Tibial nerve (tissue), 4 donors: Measurements from ENCODE around the gene RPL19. TPM values are rescaled to one million over a fixed set of nuclear protein-coding genes. Genes with fewer than 3 reads are reported as not detected.

Source experiments
- DNase-seq, 2 donors: peaks; one replicate each; pipeline ENCODE4 v3.0.0-alpha.2; 2019; ENCODE audit warnings: low spot score in 2 of 2
- H3K27ac ChIP-seq, 4 donors: fragments of 200-600 bp; sonication (generic) in 3 of 4; one replicate each; pipeline ENCODE4 v1.5.1; 2017 to 2019; ENCODE audit warnings: mild to moderate bottlenecking in 1 of 4
- H3K27me3 ChIP-seq, 2 donors: fragments of 200-600 bp; sonication (generic) in 1 of 2; one replicate each; pipeline versions ENCODE4 v1.5.1 to v1.6.0; 2017 to 2019
- H3K36me3 ChIP-seq, 3 donors: fragments of 200-600 bp; sonication (generic); one replicate each; pipeline ENCODE4 v1.5.1; 2018 to 2019
- H3K4me1 ChIP-seq, 4 donors: fragments of 200-600 bp; sonication (generic) in 3 of 4; one replicate each; pipeline ENCODE4 v1.5.1; 2017 to 2019
- H3K4me3 ChIP-seq, 4 donors: fragments of 200-600 bp; sonication (generic) in 3 of 4; one replicate each; pipeline ENCODE4 v1.5.1; 2017 to 2019; ENCODE audit warnings: mild to moderate bottlenecking in 1 of 4, moderate library complexity in 1 of 4
- H3K9me3 ChIP-seq, 4 donors: fragments of 200-600 bp; sonication (generic) in 3 of 4; one replicate each; pipeline ENCODE4 v1.5.1; 2017 to 2019
- CTCF ChIP-seq, 5 experiments: fragments of 200-600 bp in 3 of 5; fragments of 450-650 bp in 2 of 5; sonication (generic) in 3 of 5; IDR thresholded peaks; one replicate each; pipeline ENCODE4 v1.5.1; 2016 to 2019; ENCODE audit warnings: antibody characterized with exemption in 5 of 5, mild to moderate bottlenecking in 3 of 5, moderate library complexity in 2 of 5
- EP300 ChIP-seq, 2 donors: sonication (generic); formaldehyde crosslinking; IDR thresholded peaks; one replicate each; pipeline ENCODE4 v1.6.1; 2017; ENCODE audit warnings: antibody characterized with exemption in 2 of 2, mild to moderate bottlenecking in 1 of 2
- POLR2A ChIP-seq, 2 donors: fragments of 450-650 bp; IDR thresholded peaks; one replicate each; pipeline ENCODE4 v1.6.1; 2017; ENCODE audit warnings: antibody characterized with exemption in 2 of 2, mild to moderate bottlenecking in 2 of 2, moderate library complexity in 2 of 2
- WGBS, 2 donors: methylation state at CpG; one replicate each; pipeline ENCODE4 v1.1.5; 2018; 5-methylcytosine and 5-hydroxymethylcytosine counted together
- total RNA-seq, 4 donors: library from RNA; depleted of rRNA; stranded (reverse); fragments of >200 nt; gene quantifications; one replicate each; pipeline ENCODE4 v1.1.0, GENCODE V29; 2016

Gene RPL19
- total RNA-seq, 4 donors from 2014 or later = 2,381 to 3,486 (median 2,809) TPM

GRCh38 chr17:39218906-39219305 is 18.8 kb downstream of the RPL19 start:
- peaks cover 0 to 6% (median 0%) of the 10 kb centered on the region in 4 donors for H3K4me1 ChIP-seq
- DNase-seq = no peak
- no peaks in the 10 kb centered on the region for H3K9me3 ChIP-seq
- TF ChIP-seq CTCF (IDR thresholded peaks at IDR 0.05) = no peak
- TF ChIP-seq EP300 (IDR thresholded peaks at IDR 0.05) = no peak
- TF ChIP-seq POLR2A (IDR thresholded peaks at IDR 0.05) = no peak
- 70 to 77% methylated on average over 8 of the region's 8 CpGs for WGBS, 2 donors
- H3K4me3 ChIP-seq = no peak overlapping the region
- no peaks in the 10 kb centered on the region for H3K36me3 ChIP-seq
- H3K27ac ChIP-seq = no peak overlapping the region
- H3K27me3 ChIP-seq = peaks cover 0 to 45% of the 10 kb centered on the region in 2 donors

- Histone ChIP-seq H3K4me3 (no peak overlapping the region), H3K27me3 (peaks cover 0 to 45% of the 10 kb centered on the region in 2 donors), H3K36me3 (no peaks in the 10 kb centered on the region), H3K27ac (no peak overlapping the region), H3K4me1 (peaks cover 0 to 10% (median 1%) of the 10 kb centered on the region in 4 donors), H3K9me3 (no peaks in the 10 kb centered on the region)
- no peak for TF ChIP-seq CTCF (IDR thresholded peaks at IDR 0.05)
- TF ChIP-seq EP300 (IDR thresholded peaks at IDR 0.05) = no peak
- no peak for TF ChIP-seq POLR2A (IDR thresholded peaks at IDR 0.05)
- 50 to 62% methylated on average over 8 of the region's 8 CpGs for WGBS, 2 donors
- no peak for DNase-seq
Observed at GRCh38 chr17:39219647-39220154, 19.6 kb downstream of the RPL19 start.

- Histone ChIP-seq H3K36me3 (no peaks in the 10 kb centered on the region), H3K27ac (no peak overlapping the region), H3K4me3 (no peak overlapping the region)
Observed at GRCh38 chr17:39221572-39221971, 21.5 kb downstream of the RPL19 start.

GRCh38 chr17:39222151-39222550 is 22.1 kb downstream of the RPL19 start:
- Histone ChIP-seq H3K4me3 (no peak overlapping the region), H3K9me3 (no peaks in the 10 kb centered on the region), H3K27me3 (peaks cover 0 to 48% of the 10 kb centered on the region in 2 donors), H3K4me1 (peaks cover 0 to 30% (median 13%) of the 10 kb centered on the region in 4 donors), H3K36me3 (no peaks in the 10 kb centered on the region), H3K27ac (no peak overlapping the region)
- DNase-seq = no peak
- TF ChIP-seq CTCF (IDR thresholded peaks at IDR 0.05) (no peak), POLR2A (IDR thresholded peaks at IDR 0.05) (no peak), EP300 (IDR thresholded peaks at IDR 0.05) (no peak)
- whole genome bisulfite sequencing, 2 donors = 66 to 94% methylated on average over 7 of the region's 7 CpGs

More at GRCh38 chr17:39221572-39221971, 21.5 kb downstream of the RPL19 start:
- WGBS, 2 donors = 97% methylated on average over 4 to 6 of the region's 6 CpGs
- DNase-seq = no peak
- H3K4me1 ChIP-seq = peaks cover 0 to 29% (median 13%) of the 10 kb centered on the region in 4 donors
- H3K9me3 ChIP-seq = no peaks in the 10 kb centered on the region
- TF ChIP-seq CTCF (IDR thresholded peaks at IDR 0.05) (no peak), POLR2A (IDR thresholded peaks at IDR 0.05) (no peak), EP300 (IDR thresholded peaks at IDR 0.05) (no peak)
- peaks cover 0 to 48% of the 10 kb centered on the region in 2 donors for H3K27me3 ChIP-seq

- 61 to 82% methylated on average over 7 to 8 of the region's 9 CpGs for WGBS, 2 donors
- no peak for DNase-seq
- Histone ChIP-seq H3K36me3 (no peaks in the 10 kb centered on the region), H3K9me3 (no peaks in the 10 kb centered on the region), H3K27me3 (peaks cover 0 to 49% of the 10 kb centered on the region in 2 donors), H3K27ac (no peak overlapping the region), H3K4me3 (no peak overlapping the region), H3K4me1 (peaks cover 0 to 24% (median 13%) of the 10 kb centered on the region in 4 donors)
- no peak for TF ChIP-seq CTCF (IDR thresholded peaks at IDR 0.05)
- no peak for TF ChIP-seq EP300 (IDR thresholded peaks at IDR 0.05)
- no peak for TF ChIP-seq POLR2A (IDR thresholded peaks at IDR 0.05)
Observed at GRCh38 chr17:39222866-39223834, 23.1 kb downstream of the RPL19 start.
